H1 (cell line): ENCODE results near the gene ZNRF2. TPM values are rescaled to one million over a fixed set of nuclear protein-coding genes. Genes with fewer than 3 reads are reported as not detected.

Experiments
- CHD1 ChIP-seq: IDR thresholded peaks from 2 replicates; pipeline ENCODE4 v1.6.1; 2012; ENCODE audit warnings: low read depth, low read length, improper control_type of control experiment
- CHD2 ChIP-seq: IDR thresholded peaks from 2 replicates; pipeline ENCODE4 v1.6.1; 2012; ENCODE audit warnings: low read length, improper control_type of control experiment
- CREB1 ChIP-seq: IDR thresholded peaks from 2 replicates; pipeline ENCODE4 v1.6.1; 2012; ENCODE audit warnings: inconsistent platforms
- EZH2 ChIP-seq: fragments of 200-600 bp; sonication (generic); IDR thresholded peaks from 2 replicates; pipeline ENCODE4 v1.7.1; 2012; ENCODE audit warnings: low read depth, mild to moderate bottlenecking, moderate library complexity, low read length, inconsistent platforms; ENCODE audit not compliant: severe bottlenecking
- POU5F1 ChIP-seq: IDR thresholded peaks from 2 replicates; pipeline ENCODE4 v1.6.1; 2011; ENCODE audit warnings: low read depth, mild to moderate bottlenecking, low read length, moderate library complexity
- SP4 ChIP-seq: IDR thresholded peaks from 2 replicates; pipeline ENCODE4 v1.6.1; 2012; ENCODE audit warnings: low read length, inconsistent platforms
- SUZ12 ChIP-seq: fragments of 200-600 bp; sonication (generic); IDR thresholded peaks from 2 replicates; pipeline ENCODE4 v1.6.1; 2012; ENCODE audit warnings: mild to moderate bottlenecking, inconsistent platforms, low read length, moderate library complexity, mixed read lengths
- TAF1 ChIP-seq: IDR thresholded peaks from 2 replicates; pipeline ENCODE4 v1.6.1; 2011; ENCODE audit warnings: mild to moderate bottlenecking, low read depth, low read length
- polyA plus RNA-seq, 7 experiments: library from polyadenylated mRNA; depleted of rRNA in 3 of 7; stranded (reverse) in 5 of 7; unstranded in 2 of 7; fragments of >200 nt in 5 of 7; fragments of 200-250 nt in 2 of 7; gene quantifications; 1 replicate in 5 of 7; 2 replicates in 1 of 7; 4 replicates in 1 of 7; pipeline versions ENCODE4 v1.2.1 to v1.2.3, GENCODE V29; 2011 to 2013; ENCODE audit warnings: missing spikeins in 2 of 7, mixed read lengths in 2 of 7
- total RNA-seq: library from RNA; stranded (reverse); fragmentation: NEBNext Ultra II Directional; extraction: Animal tissue kit (Norgen Biotek cat#: 25700); gene quantifications from 2 replicates; pipeline ENCODE4 v1.2.1, GENCODE V29; 2021
- TF ChIP-seq, protein P1 (sequence below): fragments of 300-600 bp; sonication (generic); IDR thresholded peaks from 2 replicates; pipeline ENCODE4 v1.7.1; 2012; ENCODE audit warnings: low read length, moderate library complexity, mild to moderate bottlenecking, inconsistent platforms; ENCODE audit not compliant: insufficient replicate concordance
- TF ChIP-seq, protein P2 (sequence below), 3 experiments: IDR thresholded peaks; 1 replicate in 2 of 3; 2 replicates in 1 of 3; pipeline versions ENCODE4 v1.5.1 to v1.6.1; 2011; ENCODE audit warnings: low read length in 3 of 3, mild to moderate bottlenecking in 3 of 3, inconsistent platforms in 2 of 3, low read depth in 1 of 3, moderate library complexity in 1 of 3; ENCODE audit not compliant: insufficient read depth in 1 of 3; ENCODE audit errors: control extremely low read depth in 1 of 3

Gene ZNRF2
- total and polyA plus RNA-seq, 2 of the 8 experiments (the other 6 are each of a cell fraction or from before 2014, with no cell fraction given): 2.9 to 16.2 TPM

DNA sequence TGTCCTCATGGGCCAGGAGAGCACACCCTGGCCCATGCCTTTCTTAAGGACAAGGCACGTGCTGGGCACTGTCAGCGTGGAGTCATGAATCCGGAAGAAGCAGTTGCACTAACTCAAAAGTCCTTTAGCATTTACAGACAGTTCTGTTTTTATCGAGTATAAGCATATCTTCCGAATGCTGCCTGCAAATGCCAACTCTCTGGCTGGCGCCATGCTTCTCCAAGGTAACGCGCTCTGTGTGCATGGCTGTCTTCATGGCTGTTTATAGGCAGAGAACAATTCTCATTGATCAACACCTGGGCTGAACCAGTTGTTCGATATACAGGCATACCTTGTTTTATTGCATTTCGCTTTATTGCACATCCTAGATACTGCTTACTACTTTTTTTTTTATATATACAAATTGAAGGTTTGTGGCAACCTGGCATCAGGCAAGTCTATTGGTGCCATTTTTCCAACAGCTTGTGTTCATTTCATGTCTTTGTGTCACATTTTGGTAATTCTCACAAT is 28.0 kb upstream of the ZNRF2 start (continued):
- TF ChIP-seq, protein P1, sequence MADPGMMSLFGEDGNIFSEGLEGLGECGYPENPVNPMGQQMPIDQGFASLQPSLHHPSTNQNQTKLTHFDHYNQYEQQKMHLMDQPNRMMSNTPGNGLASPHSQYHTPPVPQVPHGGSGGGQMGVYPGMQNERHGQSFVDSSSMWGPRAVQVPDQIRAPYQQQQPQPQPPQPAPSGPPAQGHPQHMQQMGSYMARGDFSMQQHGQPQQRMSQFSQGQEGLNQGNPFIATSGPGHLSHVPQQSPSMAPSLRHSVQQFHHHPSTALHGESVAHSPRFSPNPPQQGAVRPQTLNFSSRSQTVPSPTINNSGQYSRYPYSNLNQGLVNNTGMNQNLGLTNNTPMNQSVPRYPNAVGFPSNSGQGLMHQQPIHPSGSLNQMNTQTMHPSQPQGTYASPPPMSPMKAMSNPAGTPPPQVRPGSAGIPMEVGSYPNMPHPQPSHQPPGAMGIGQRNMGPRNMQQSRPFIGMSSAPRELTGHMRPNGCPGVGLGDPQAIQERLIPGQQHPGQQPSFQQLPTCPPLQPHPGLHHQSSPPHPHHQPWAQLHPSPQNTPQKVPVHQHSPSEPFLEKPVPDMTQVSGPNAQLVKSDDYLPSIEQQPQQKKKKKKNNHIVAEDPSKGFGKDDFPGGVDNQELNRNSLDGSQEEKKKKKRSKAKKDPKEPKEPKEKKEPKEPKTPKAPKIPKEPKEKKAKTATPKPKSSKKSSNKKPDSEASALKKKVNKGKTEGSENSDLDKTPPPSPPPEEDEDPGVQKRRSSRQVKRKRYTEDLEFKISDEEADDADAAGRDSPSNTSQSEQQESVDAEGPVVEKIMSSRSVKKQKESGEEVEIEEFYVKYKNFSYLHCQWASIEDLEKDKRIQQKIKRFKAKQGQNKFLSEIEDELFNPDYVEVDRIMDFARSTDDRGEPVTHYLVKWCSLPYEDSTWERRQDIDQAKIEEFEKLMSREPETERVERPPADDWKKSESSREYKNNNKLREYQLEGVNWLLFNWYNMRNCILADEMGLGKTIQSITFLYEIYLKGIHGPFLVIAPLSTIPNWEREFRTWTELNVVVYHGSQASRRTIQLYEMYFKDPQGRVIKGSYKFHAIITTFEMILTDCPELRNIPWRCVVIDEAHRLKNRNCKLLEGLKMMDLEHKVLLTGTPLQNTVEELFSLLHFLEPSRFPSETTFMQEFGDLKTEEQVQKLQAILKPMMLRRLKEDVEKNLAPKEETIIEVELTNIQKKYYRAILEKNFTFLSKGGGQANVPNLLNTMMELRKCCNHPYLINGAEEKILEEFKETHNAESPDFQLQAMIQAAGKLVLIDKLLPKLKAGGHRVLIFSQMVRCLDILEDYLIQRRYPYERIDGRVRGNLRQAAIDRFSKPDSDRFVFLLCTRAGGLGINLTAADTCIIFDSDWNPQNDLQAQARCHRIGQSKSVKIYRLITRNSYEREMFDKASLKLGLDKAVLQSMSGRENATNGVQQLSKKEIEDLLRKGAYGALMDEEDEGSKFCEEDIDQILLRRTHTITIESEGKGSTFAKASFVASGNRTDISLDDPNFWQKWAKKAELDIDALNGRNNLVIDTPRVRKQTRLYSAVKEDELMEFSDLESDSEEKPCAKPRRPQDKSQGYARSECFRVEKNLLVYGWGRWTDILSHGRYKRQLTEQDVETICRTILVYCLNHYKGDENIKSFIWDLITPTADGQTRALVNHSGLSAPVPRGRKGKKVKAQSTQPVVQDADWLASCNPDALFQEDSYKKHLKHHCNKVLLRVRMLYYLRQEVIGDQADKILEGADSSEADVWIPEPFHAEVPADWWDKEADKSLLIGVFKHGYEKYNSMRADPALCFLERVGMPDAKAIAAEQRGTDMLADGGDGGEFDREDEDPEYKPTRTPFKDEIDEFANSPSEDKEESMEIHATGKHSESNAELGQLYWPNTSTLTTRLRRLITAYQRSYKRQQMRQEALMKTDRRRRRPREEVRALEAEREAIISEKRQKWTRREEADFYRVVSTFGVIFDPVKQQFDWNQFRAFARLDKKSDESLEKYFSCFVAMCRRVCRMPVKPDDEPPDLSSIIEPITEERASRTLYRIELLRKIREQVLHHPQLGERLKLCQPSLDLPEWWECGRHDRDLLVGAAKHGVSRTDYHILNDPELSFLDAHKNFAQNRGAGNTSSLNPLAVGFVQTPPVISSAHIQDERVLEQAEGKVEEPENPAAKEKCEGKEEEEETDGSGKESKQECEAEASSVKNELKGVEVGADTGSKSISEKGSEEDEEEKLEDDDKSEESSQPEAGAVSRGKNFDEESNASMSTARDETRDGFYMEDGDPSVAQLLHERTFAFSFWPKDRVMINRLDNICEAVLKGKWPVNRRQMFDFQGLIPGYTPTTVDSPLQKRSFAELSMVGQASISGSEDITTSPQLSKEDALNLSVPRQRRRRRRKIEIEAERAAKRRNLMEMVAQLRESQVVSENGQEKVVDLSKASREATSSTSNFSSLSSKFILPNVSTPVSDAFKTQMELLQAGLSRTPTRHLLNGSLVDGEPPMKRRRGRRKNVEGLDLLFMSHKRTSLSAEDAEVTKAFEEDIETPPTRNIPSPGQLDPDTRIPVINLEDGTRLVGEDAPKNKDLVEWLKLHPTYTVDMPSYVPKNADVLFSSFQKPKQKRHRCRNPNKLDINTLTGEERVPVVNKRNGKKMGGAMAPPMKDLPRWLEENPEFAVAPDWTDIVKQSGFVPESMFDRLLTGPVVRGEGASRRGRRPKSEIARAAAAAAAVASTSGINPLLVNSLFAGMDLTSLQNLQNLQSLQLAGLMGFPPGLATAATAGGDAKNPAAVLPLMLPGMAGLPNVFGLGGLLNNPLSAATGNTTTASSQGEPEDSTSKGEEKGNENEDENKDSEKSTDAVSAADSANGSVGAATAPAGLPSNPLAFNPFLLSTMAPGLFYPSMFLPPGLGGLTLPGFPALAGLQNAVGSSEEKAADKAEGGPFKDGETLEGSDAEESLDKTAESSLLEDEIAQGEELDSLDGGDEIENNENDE: no peak
- TF ChIP-seq CHD2 (no peak), POU5F1 (no peak), CREB1 (no peak), SUZ12 (no peak), TAF1 (no peak), CHD1 (no peak), EZH2 (no peak), SP4 (no peak)
- TF ChIP-seq, protein P2, sequence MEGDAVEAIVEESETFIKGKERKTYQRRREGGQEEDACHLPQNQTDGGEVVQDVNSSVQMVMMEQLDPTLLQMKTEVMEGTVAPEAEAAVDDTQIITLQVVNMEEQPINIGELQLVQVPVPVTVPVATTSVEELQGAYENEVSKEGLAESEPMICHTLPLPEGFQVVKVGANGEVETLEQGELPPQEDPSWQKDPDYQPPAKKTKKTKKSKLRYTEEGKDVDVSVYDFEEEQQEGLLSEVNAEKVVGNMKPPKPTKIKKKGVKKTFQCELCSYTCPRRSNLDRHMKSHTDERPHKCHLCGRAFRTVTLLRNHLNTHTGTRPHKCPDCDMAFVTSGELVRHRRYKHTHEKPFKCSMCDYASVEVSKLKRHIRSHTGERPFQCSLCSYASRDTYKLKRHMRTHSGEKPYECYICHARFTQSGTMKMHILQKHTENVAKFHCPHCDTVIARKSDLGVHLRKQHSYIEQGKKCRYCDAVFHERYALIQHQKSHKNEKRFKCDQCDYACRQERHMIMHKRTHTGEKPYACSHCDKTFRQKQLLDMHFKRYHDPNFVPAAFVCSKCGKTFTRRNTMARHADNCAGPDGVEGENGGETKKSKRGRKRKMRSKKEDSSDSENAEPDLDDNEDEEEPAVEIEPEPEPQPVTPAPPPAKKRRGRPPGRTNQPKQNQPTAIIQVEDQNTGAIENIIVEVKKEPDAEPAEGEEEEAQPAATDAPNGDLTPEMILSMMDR (IDR thresholded peaks at IDR 0.05; ENCODE audit: control extremely low read depth in 1 of 3, insufficient read depth in 1 of 3, low read depth in 1 of 3, low read length in 3 of 3): no peak
